Upper lobe of left lung (tissue), 4 donors: ENCODE results near the gene USP15.

Experiments used
- CTCF ChIP-seq, 6 experiments: fragments of 450-650 bp in 4 of 6; fragments of 200-600 bp in 2 of 6; sonication (generic) in 2 of 6; IDR thresholded peaks; one replicate each; pipeline ENCODE4 v1.5.1; 2016 to 2019; ENCODE audit warnings: antibody characterized with exemption in 6 of 6
- EP300 ChIP-seq, 4 donors: sonication (generic); formaldehyde crosslinking; IDR thresholded peaks; one replicate each; pipeline ENCODE4 v1.5.1; 2017; ENCODE audit warnings: antibody characterized with exemption in 4 of 4, control low read depth in 2 of 4
- POLR2A ChIP-seq, 4 donors: fragments of 450-650 bp; IDR thresholded peaks; one replicate each; pipeline ENCODE4 v1.5.1; 2016 to 2017; ENCODE audit warnings: antibody characterized with exemption in 4 of 4, mild to moderate bottlenecking in 2 of 4

GRCh38 chr12:62258231-62258630 is 2.0 kb upstream of the USP15 start:
- TF ChIP-seq CTCF (IDR thresholded peaks at IDR 0.05) (no peak), EP300 (IDR thresholded peaks at IDR 0.05) (no peak), POLR2A (IDR thresholded peaks at IDR 0.05) (no peak)
